Measurements from ENCODE around the gene SDS. TPM values are rescaled to one million over a fixed set of nuclear protein-coding genes. Genes with fewer than 3 reads are reported as not detected.

SDS gene
- total RNA-seq (2014; rRNA removed; shearing (Covaris generic); ENCODE audit: low replicate concordance): not detected in 2 replicates

GRCh38 chr12:113403435-113404415 is at the start of gene SDS:
SDS (minus strand) TSS chr12:113403887; CDS start chr12:113399708, 4,179 bp downstream.
- Histone ChIP-seq H3K4me3 (ENCODE audit: low read length) (no peak within 1 kb of the TSS), H3K9me3 (ENCODE audit: low read length) (no peaks in the 10 kb centered on the region), H3K9ac (ENCODE audit: low read length) (no peak within 1 kb of the TSS), H2AFZ (ENCODE audit: low read length) (no peak within 1 kb of the TSS), H3K79me2 (ENCODE audit: low read length) (no peaks in the 10 kb centered on the region), H3K27ac (ENCODE audit: low read length) (no peak within 1 kb of the TSS), H3K4me1 (ENCODE audit: low read length) (no peaks in the 10 kb centered on the region), H4K20me1 (ENCODE audit: insufficient read depth, low read depth, low read length) (no peaks in the 10 kb centered on the region), H3K9me2 (replicated peaks; ENCODE audit: insufficient read depth, low read length) (no peaks in the 10 kb centered on the region), H3K4me2 (ENCODE audit: low read depth, low read length, poor library complexity, severe bottlenecking) (no peak within 1 kb of the TSS), H3K36me3 (ENCODE audit: insufficient read depth, low read length) (no peaks in the 10 kb centered on the region), H3K27me3 (ENCODE audit: low read length) (no peaks in the 10 kb centered on the region)
- DNase-seq: no peak

DNA sequence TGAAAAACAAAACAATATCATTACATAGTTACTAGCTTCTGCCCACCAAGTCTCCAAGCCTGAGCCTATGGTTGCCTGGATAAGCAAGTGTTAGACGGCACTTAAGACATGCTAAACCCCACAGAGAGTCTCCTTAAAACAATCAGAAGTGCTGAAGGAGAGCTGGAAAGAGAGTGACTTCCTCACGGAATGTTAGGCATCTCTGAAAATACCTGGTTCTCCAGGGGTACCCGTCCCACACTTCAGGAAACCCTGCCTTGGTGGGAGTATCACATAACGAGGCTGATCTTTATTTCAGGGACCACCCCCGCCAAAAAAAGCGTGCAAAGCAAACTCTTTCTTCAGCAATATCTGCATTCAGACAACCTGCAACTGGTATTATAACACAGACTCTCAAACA is 49.6 kb upstream of the SDS start:
- H3K27me3 ChIP-seq (ENCODE audit: low read length): no peaks in the 10 kb centered on the region
- H3K9me2 ChIP-seq (replicated peaks; ENCODE audit: insufficient read depth, low read length): no peaks in the 10 kb centered on the region
- no peaks in the 10 kb centered on the region for H3K79me2 ChIP-seq (ENCODE audit: low read length)
- H3K4me1 ChIP-seq (ENCODE audit: low read length): no peaks in the 10 kb centered on the region
- DNase-seq: no peak
- no peak overlapping the region for H3K9ac ChIP-seq (ENCODE audit: low read length)
- no peaks in the 10 kb centered on the region for H4K20me1 ChIP-seq (ENCODE audit: insufficient read depth, low read depth, low read length)
- H2AFZ ChIP-seq (ENCODE audit: low read length): no peak overlapping the region
- H3K9me3 ChIP-seq (ENCODE audit: low read length): no peaks in the 10 kb centered on the region
- H3K4me2 ChIP-seq (ENCODE audit: low read depth, low read length, poor library complexity, severe bottlenecking): no peak overlapping the region
- no peak overlapping the region for H3K27ac ChIP-seq (ENCODE audit: low read length)
- H3K36me3 ChIP-seq (ENCODE audit: insufficient read depth, low read length): no peaks in the 10 kb centered on the region
- H3K4me3 ChIP-seq (ENCODE audit: low read length): no peak overlapping the region

DNA sequence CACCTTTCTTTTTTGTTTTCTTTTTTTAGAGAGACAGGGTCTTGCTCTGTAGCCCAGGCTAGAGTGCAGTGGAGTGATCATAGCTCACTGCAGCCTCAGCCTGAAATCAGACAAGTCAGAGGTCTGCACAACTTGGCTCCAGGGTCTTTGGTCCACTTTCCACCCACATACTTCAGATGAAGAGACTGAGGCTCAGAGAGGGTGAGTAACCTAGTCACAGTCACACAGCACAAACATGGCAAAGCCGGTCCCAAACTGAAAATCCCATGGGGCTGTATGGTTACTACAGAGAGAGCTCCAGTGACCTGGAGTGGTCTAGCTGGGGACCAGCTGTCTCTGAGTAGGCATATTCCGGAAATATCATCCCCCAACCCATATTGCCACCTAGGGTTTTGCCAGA is 48.8 kb upstream of the SDS start:
- Histone ChIP-seq H3K27me3 (ENCODE audit: low read length) (no peaks in the 10 kb centered on the region), H3K36me3 (ENCODE audit: insufficient read depth, low read length) (no peaks in the 10 kb centered on the region)

DNA sequence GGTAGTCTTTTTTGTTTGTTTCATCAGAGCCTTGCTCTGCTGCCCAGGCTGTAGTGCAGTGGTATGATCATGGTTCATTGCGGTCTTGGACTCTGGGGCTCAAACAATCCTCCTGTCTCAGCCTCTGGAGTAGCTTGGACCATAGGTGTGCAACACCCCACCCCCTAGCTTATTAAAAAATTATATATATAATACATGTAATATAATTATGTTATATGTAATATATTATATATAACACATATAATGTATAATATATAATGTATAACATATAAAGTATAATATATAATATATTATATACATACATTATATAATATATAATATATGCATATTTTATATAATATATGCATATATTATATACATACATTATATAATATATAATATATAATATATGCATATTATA is 46.2 kb upstream of the SDS start:
- Histone ChIP-seq H3K9me3 (ENCODE audit: low read length) (no peaks in the 10 kb centered on the region), H3K27ac (ENCODE audit: low read length) (no peak overlapping the region), H3K79me2 (ENCODE audit: low read length) (no peaks in the 10 kb centered on the region), H3K9me2 (replicated peaks; ENCODE audit: insufficient read depth, low read length) (no peaks in the 10 kb centered on the region), H4K20me1 (ENCODE audit: insufficient read depth, low read depth, low read length) (no peaks in the 10 kb centered on the region), H3K4me3 (ENCODE audit: low read length) (no peak overlapping the region), H3K27me3 (ENCODE audit: low read length) (0 out of 2 replicates have a peak, but pooled peaks cover 2% of the 10 kb centered on the region), H2AFZ (ENCODE audit: low read length) (no peak overlapping the region), H3K4me1 (ENCODE audit: low read length) (no peaks in the 10 kb centered on the region), H3K36me3 (ENCODE audit: insufficient read depth, low read length) (no peaks in the 10 kb centered on the region), H3K4me2 (ENCODE audit: low read depth, low read length, poor library complexity, severe bottlenecking) (no peak overlapping the region), H3K9ac (ENCODE audit: low read length) (no peak overlapping the region)
- no peak for DNase-seq

More for the DNA sequence above, 48.8 kb upstream of the SDS start:
- no peaks in the 10 kb centered on the region for H3K79me2 ChIP-seq (ENCODE audit: low read length)
- H3K9me3 ChIP-seq (ENCODE audit: low read length): no peaks in the 10 kb centered on the region
- H4K20me1 ChIP-seq (ENCODE audit: insufficient read depth, low read depth, low read length): no peaks in the 10 kb centered on the region
- no peaks in the 10 kb centered on the region for H3K9me2 ChIP-seq (replicated peaks; ENCODE audit: insufficient read depth, low read length)
- no peak overlapping the region for H3K9ac ChIP-seq (ENCODE audit: low read length)
- no peak overlapping the region for H3K4me2 ChIP-seq (ENCODE audit: low read depth, low read length, poor library complexity, severe bottlenecking)
- no peak overlapping the region for H2AFZ ChIP-seq (ENCODE audit: low read length)
- H3K27ac ChIP-seq (ENCODE audit: low read length): no peak overlapping the region
- no peak overlapping the region for H3K4me3 ChIP-seq (ENCODE audit: low read length)
- DNase-seq: no peak
- no peaks in the 10 kb centered on the region for H3K4me1 ChIP-seq (ENCODE audit: low read length)

DNA sequence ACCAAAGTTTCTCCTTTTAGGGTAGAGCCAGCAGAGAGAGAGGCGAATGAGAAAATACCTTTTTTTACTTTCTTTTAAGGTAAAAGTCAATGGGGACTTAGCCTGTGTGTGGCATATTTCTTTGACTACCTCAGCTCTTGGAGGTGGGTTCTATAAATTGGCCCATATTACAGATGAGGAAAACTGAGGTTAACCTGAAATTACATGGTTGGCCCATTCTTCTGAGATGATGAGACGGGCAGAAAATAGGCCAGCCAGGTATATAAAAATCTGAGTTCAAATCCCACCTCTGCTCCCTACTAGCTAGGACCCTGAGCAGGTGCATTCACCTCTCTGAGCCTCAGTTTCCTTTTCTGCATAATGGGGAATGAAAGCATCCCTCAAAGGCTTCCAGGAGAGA is 45.6 kb upstream of the SDS start:
- DNase-seq: no peak
- Histone ChIP-seq H3K4me1 (ENCODE audit: low read length) (no peaks in the 10 kb centered on the region), H3K27me3 (ENCODE audit: low read length) (0 out of 2 replicates have a peak, but pooled peaks cover 2% of the 10 kb centered on the region), H3K9me3 (ENCODE audit: low read length) (no peaks in the 10 kb centered on the region), H3K4me2 (ENCODE audit: low read depth, low read length, poor library complexity, severe bottlenecking) (no peak overlapping the region), H2AFZ (ENCODE audit: low read length) (no peak overlapping the region), H3K4me3 (ENCODE audit: low read length) (no peak overlapping the region), H3K9ac (ENCODE audit: low read length) (no peak overlapping the region), H4K20me1 (ENCODE audit: insufficient read depth, low read depth, low read length) (no peaks in the 10 kb centered on the region), H3K27ac (ENCODE audit: low read length) (no peak overlapping the region), H3K79me2 (ENCODE audit: low read length) (no peaks in the 10 kb centered on the region), H3K36me3 (ENCODE audit: insufficient read depth, low read length) (no peaks in the 10 kb centered on the region), H3K9me2 (replicated peaks; ENCODE audit: insufficient read depth, low read length) (no peaks in the 10 kb centered on the region)

- Histone ChIP-seq H3K27me3 (ENCODE audit: low read length) (0 out of 2 replicates have a peak, but pooled peaks cover 2% of the 10 kb centered on the region), H3K4me2 (ENCODE audit: low read depth, low read length, poor library complexity, severe bottlenecking) (no peak overlapping the region), H3K4me3 (ENCODE audit: low read length) (no peak overlapping the region), H3K9me2 (replicated peaks; ENCODE audit: insufficient read depth, low read length) (no peaks in the 10 kb centered on the region), H3K27ac (ENCODE audit: low read length) (no peak overlapping the region), H4K20me1 (ENCODE audit: insufficient read depth, low read depth, low read length) (no peaks in the 10 kb centered on the region), H3K4me1 (ENCODE audit: low read length) (no peaks in the 10 kb centered on the region), H3K9ac (ENCODE audit: low read length) (no peak overlapping the region), H3K36me3 (ENCODE audit: insufficient read depth, low read length) (no peaks in the 10 kb centered on the region), H3K79me2 (ENCODE audit: low read length) (no peaks in the 10 kb centered on the region), H2AFZ (ENCODE audit: low read length) (no peak overlapping the region), H3K9me3 (ENCODE audit: low read length) (no peaks in the 10 kb centered on the region)
- no peak for DNase-seq
These were observed 45.2 kb upstream of the SDS start for GRCh38 chr12:113448873-113449272.

GRCh38 chr12:113445544-113446171 is 42.0 kb upstream of the SDS start:
- no peaks in the 10 kb centered on the region for H3K4me1 ChIP-seq (ENCODE audit: low read length)
- no peak overlapping the region for H3K4me2 ChIP-seq (ENCODE audit: low read depth, low read length, poor library complexity, severe bottlenecking)
- no peaks in the 10 kb centered on the region for H4K20me1 ChIP-seq (ENCODE audit: insufficient read depth, low read depth, low read length)
- no peaks in the 10 kb centered on the region for H3K9me3 ChIP-seq (ENCODE audit: low read length)
- no peaks in the 10 kb centered on the region for H3K9me2 ChIP-seq (replicated peaks; ENCODE audit: insufficient read depth, low read length)
- no peak overlapping the region for H3K9ac ChIP-seq (ENCODE audit: low read length)
- no peaks in the 10 kb centered on the region for H3K36me3 ChIP-seq (ENCODE audit: insufficient read depth, low read length)
- 0 out of 2 replicates have a peak, but pooled peaks cover 2% of the 10 kb centered on the region for H3K27me3 ChIP-seq (ENCODE audit: low read length)
- no peak overlapping the region for H3K4me3 ChIP-seq (ENCODE audit: low read length)
- DNase-seq: peak; percentile 71
- no peaks in the 10 kb centered on the region for H3K79me2 ChIP-seq (ENCODE audit: low read length)
- H3K27ac ChIP-seq (ENCODE audit: low read length): no peak overlapping the region
- no peak overlapping the region for H2AFZ ChIP-seq (ENCODE audit: low read length)

GRCh38 chr12:113443030-113443539 is 39.4 kb upstream of the SDS start:
- Histone ChIP-seq H3K9me3 (ENCODE audit: low read length) (no peaks in the 10 kb centered on the region), H3K4me2 (ENCODE audit: low read depth, low read length, poor library complexity, severe bottlenecking) (no peak overlapping the region), H3K36me3 (ENCODE audit: insufficient read depth, low read length) (no peaks in the 10 kb centered on the region), H3K9me2 (replicated peaks; ENCODE audit: insufficient read depth, low read length) (no peaks in the 10 kb centered on the region), H4K20me1 (ENCODE audit: insufficient read depth, low read depth, low read length) (no peaks in the 10 kb centered on the region; the same call in 1 of the 2 replicates), H3K4me1 (ENCODE audit: low read length) (no peaks in the 10 kb centered on the region), H3K79me2 (ENCODE audit: low read length) (no peaks in the 10 kb centered on the region), H3K27me3 (ENCODE audit: low read length) (peaks cover 2% of the 10 kb centered on the region; the same call in 1 of the 2 replicates), H2AFZ (ENCODE audit: low read length) (no peak overlapping the region), H3K4me3 (ENCODE audit: low read length) (no peak overlapping the region), H3K27ac (ENCODE audit: low read length) (no peak overlapping the region), H3K9ac (ENCODE audit: low read length) (no peak overlapping the region)
- DNase-seq: no peak
